AG04449 (cell line): ENCODE data around the gene ZCCHC10.
"Not testable (repeated sequence)": the region's sequence is repeated elsewhere in the genome, so short reads cannot be mapped to it uniquely, and the experiment has no call there.

Experiments used
- CTCF ChIA-PET: fragments of 350-600 bp; formaldehyde crosslinking; extraction: SDS; loops from one replicate; lab custom pipeline; 2021; ENCODE audit warnings: antibody characterized with exemption; lab: Yijun Ruan, JAX
- POLR2A ChIA-PET: fragments of 400-600, 350-600 bp; formaldehyde crosslinking; extraction: SDS; loops from one replicate; lab custom pipeline; 2020; ENCODE audit warnings: antibody characterized with exemption, inconsistent platforms; lab: Yijun Ruan, JAX
- DNase-seq: peaks from one replicate; pipeline ENCODE4 v3.0.0-alpha.2; 2010; ENCODE audit warnings: low read depth, low spot score
- H3K4me3 ChIP-seq: 2 replicates; pipeline ENCODE4 v1.5.1; 2011; ENCODE audit warnings: low read depth, mild to moderate bottlenecking, control low read depth, low read length
- TF ChIP-seq, protein P1 (sequence below): IDR thresholded peaks from one replicate; pipeline ENCODE4 v1.5.1; 2011; ENCODE audit warnings: mild to moderate bottlenecking, moderate library complexity, low read length, control low read depth, inconsistent platforms; ENCODE audit not compliant: insufficient read depth; ENCODE audit errors: missing control alignments

Gene ZCCHC10

DNA sequence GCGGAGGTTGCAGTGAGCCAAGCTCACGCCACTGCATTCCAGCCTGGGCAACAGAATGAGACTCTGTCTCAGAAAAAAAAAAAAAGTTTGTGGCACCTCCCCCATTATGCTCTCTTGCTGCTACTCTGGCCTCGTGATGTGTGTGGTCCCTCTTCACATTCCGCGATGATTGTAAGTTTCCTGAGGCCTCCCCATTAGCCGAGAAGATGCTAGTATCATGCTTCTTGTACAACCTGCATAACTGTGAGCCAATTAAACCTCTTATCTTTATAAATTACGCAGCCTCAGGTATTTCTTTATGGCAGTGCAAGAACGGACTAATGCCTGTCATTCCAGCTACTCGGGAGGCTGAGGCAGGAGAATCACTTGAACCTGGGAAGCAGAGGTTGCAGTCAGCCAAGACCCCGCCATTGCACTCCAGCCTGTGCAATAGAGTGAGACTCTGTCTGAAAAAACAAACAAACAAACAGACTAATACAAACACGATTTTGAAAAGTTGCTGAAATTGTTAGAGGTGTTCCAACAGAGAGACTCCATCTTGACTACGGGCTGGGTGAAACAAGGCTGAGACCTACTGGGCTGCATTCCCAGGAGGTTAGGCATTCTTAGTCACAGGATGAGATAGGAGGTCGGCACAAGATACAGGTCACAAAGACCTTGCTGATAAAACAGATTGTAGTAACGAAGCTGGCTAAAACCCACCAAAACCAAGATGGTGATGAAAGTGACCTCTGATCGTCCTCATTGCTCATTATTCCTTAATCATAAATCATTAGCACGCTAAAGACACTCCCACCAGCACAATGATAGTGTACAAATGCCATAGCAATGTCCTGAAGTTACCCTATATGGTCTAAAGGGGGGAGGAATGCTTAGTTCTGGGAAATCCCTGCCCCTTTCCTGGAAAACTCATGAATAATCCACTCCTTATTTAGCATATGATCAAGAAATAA lies 54.6 kb downstream of the ZCCHC10 start:
- TF ChIP-seq, protein P1, sequence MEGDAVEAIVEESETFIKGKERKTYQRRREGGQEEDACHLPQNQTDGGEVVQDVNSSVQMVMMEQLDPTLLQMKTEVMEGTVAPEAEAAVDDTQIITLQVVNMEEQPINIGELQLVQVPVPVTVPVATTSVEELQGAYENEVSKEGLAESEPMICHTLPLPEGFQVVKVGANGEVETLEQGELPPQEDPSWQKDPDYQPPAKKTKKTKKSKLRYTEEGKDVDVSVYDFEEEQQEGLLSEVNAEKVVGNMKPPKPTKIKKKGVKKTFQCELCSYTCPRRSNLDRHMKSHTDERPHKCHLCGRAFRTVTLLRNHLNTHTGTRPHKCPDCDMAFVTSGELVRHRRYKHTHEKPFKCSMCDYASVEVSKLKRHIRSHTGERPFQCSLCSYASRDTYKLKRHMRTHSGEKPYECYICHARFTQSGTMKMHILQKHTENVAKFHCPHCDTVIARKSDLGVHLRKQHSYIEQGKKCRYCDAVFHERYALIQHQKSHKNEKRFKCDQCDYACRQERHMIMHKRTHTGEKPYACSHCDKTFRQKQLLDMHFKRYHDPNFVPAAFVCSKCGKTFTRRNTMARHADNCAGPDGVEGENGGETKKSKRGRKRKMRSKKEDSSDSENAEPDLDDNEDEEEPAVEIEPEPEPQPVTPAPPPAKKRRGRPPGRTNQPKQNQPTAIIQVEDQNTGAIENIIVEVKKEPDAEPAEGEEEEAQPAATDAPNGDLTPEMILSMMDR = no peak
- no peak for DNase-seq

DNA sequence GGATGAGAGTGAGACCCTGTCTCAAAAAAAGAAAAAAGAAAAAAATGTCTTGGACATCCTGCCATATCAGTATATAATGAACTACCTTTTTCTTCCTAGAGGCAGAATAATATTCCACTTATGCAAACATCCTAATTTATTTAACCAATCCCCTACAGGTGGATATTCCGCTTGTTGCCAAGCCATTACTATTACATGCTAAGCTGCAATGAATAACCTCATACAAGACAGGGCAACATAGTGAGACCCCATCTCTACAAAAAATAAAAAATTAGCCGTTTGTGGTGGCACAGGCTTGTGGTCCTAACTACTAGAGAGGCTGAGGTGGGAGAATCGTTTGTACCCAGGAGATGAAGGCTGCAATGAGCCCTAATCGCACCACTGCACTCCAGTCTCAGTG lies 61.2 kb downstream of the ZCCHC10 start:
- no peak overlapping the region for H3K4me3 ChIP-seq
- no peak for DNase-seq
- TF ChIP-seq, protein P1 = no peak
- POLR2A ChIA-PET = no interaction called here
- CTCF ChIA-PET = no interaction called here

More for the DNA sequence above, 54.6 kb downstream of the ZCCHC10 start:
- CTCF ChIA-PET = no interaction called here
- H3K4me3 ChIP-seq = no peak overlapping the region
- POLR2A ChIA-PET = no interaction called here

DNA sequence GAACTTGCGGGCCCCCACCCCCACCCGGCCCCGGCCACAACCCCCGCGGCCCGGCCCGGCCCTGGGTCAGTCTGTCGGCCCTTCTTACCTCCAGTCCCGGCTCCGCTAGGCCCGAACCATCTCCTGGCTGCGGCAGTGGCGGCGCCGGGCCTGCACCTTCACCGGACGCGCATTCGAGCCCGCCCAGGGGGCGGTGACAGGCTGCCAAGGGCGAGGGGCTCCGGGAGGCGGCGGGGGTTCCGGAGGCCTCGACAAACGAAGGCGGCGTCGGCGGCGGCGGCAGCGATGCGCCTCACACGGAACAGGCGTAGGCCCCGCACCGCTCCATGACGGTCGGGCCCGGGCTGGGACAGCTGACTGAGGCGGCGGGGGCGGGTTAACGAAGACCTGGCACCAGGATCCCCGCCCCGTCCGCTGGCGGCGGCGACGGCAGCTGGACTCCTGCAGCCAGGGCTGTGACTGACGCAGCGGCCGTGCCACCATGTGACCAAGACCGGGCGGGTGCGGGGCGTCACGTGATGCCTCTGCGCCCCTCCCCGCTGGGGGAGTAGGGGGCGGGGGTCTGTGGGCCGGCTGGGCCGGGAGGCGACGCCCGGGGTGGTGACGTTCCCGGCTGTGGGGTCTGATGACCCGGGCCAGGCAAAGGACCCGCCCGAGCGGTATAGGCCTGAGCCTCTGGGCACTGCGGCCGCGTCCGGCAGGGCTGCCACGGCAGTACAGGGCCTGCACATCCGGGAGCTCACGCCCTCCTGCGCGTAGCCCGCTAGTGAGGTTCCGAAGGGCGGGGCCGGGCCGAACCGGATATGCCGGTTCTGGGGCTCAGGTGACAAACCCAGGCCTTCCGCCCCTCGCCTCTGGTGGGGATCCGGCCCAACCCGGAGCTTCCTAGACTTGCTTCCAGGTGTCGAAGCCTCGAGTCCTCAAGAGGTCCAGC lies 62.9 kb downstream of the ZCCHC10 start, which contains the start of gene AFF4:
TSS of gene AFF4 (minus strand) at position 464 of the 934 bp plus-strand sequence. CDS start 26,445 bp downstream, outside the sequence.
- DNase-seq = peak; percentile 72
- ChIA-PET CTCF (interaction anchor here (0.9 kb wide), 1 partner anchor 20 kb away, joined by 4 read pairs; no protein-coding TSS in a partner anchor), POLR2A (interaction anchor here (0.9 to 1.2 kb wide), 6 partner anchors 26 to 113 kb away, joined by 3 to 4 read pairs (median 4); partner anchors contain the start of gene HSPA4)
- peak within 1 kb of the TSS; percentile 70 for H3K4me3 ChIP-seq
- TF ChIP-seq, protein P1 = no peak

DNA sequence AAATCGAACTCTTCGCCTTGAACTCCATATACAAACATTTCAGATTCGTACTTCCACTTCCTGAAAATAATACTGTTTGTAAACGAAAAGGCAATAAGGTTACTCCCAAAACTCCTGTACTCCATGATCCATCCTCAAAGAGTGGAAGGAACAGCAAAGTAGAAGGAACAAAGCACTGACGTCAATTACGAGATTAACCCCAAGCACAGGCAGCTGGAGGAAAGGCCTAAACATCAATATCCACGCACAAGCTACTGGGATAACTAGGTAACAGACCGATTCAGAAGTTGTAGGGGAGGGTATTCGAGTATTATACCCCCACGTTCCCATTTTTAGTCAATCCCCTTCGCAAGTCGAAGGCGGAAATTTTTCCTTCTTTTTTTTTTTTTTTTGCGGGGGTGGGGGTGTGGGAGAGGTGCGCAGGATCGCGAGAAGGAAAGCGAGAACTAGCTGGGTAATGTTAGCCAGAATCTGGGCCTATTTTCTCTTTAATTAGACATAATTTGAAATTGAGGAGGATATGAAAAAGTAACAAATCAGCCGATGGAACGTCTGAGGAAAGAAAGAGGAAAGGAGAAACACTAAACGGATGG lies 63.8 kb downstream of the ZCCHC10 start:
- CTCF ChIA-PET = no interaction called here
- H3K4me3 ChIP-seq = peak overlapping the region; percentile 70
- TF ChIP-seq, protein P1 = no peak
- POLR2A ChIA-PET = interaction anchor here (0.7 to 1.3 kb wide), 2 partner anchors 21 to 90 kb away, joined by 3 to 4 read pairs; partner anchors contain the start of gene HSPA4
- DNase-seq = peak; percentile 19

DNA sequence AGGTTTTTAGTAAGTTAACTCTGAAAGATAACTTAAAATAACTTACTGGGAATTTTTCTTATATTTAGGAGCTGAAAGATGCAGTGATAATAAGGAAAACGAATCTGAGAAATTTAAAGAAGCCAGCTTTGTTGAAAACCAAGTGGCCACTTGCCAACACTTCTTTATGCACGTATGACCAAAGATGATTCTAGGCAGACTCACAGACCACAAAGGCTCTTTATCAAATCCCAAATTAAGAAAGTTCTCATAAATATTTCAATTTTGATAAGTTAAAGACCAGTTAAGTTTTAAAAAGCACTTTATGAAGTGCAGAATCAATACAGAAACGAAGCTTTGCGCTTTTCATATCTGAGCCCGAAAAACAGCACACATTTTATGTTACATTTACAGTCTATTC lies 64.5 kb downstream of the ZCCHC10 start:
- ChIA-PET CTCF (no interaction called here), POLR2A (interaction anchor here (0.6 to 1.3 kb wide), 2 partner anchors 8 to 90 kb away, joined by 3 to 4 read pairs; partner anchors contain the start of gene HSPA4)
- TF ChIP-seq, protein P1 = no peak
- H3K4me3 ChIP-seq = peak overlapping the region; percentile 70
- peak; percentile 17 for DNase-seq

DNA sequence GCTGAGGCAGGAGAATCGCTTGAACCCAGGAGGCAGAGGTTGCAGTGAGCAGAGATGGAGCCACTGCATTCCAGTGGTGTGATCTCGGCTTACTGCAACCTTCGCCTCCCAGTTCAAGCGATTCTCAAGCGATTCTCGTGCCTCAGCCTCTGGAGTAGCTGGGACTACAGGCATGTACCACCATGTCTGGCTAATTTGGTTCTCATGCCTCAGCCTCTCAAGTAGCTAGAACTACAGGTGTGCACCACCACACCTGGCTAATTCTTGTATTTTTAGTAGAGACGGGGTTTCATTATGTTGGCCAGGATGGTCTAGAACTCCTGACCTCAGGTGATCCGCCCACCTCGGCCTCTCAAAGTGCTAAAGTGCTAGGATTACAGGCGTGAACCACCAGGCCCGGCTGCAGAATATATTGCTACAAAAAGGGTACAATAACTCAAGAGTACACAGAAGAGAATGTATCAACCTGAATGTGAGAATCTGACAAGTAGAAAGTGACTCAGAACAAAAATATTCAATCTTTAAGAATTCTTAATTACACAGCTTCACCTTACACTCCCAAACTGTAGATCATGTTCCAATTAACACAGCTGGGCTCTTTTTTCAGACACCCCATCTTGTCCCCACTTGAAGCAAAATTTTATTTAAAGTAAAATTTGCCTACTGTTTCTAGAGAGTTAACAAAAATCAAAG lies 65.1 kb downstream of the ZCCHC10 start:
- POLR2A ChIA-PET = interaction anchor here (0.6 to 1.3 kb wide), 2 partner anchors 8 to 91 kb away, joined by 3 to 4 read pairs; partner anchors contain the start of gene HSPA4
- DNase-seq, CTCF ChIA-PET: not testable (repeated sequence)
- H3K4me3 ChIP-seq = peak overlapping the region; percentile 70

DNA sequence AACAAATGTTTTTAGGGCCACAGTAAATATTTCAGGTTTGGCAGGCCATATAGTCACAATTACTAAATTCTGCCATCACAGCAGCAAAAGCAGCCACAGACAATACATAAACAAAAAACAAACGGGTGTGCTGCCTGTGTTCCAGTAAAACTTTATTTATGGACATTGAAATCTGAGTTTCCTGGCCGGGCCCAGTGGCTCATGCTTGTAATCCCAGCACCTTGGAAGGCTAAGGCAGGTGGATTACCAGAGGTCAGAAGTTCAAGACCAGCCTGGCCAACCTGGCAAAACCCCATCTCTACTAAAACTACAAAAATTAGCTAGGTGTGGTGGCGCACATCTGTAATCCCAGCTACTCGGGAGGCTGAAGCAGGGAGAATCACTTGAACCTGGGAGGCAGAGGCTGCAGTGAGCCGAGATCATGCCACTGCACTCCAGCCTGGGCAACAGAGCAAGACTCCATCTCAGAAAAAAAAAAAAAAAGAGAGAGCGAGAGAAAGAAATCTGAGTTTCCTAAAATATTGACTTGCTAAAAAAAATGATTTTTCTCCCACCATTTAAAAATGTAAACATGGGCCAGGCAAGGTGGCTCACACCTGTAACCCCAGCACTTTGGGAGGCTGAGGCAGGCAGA lies 70.1 kb downstream of the ZCCHC10 start:
- CTCF ChIA-PET, H3K4me3 ChIP-seq, POLR2A ChIA-PET, DNase-seq: not testable (repeated sequence)
